Measurements from ENCODE around the gene APOD.

APOD gene

DNA sequence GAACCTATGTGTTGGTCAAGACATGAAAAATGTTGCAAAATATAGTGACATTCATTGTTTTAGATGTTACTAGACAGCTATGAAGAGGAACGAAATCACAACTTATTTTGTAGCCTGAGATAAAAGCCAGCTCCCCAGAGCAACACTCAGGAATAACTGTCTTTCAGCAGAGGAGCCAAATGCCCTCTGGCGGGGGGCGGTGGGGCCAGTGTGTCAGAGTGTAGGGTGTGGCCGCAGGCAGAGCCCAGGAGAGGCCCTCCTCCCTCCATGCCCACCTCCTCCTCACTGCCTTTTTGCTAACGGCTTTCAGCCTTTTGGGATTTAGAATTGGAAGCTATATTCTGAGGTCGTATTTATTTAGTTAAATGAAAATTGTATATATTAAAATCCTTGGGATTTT is 16.9 kb downstream of the APOD start:
- ATAC-seq: no peak
- TF ChIP-seq, protein P1, sequence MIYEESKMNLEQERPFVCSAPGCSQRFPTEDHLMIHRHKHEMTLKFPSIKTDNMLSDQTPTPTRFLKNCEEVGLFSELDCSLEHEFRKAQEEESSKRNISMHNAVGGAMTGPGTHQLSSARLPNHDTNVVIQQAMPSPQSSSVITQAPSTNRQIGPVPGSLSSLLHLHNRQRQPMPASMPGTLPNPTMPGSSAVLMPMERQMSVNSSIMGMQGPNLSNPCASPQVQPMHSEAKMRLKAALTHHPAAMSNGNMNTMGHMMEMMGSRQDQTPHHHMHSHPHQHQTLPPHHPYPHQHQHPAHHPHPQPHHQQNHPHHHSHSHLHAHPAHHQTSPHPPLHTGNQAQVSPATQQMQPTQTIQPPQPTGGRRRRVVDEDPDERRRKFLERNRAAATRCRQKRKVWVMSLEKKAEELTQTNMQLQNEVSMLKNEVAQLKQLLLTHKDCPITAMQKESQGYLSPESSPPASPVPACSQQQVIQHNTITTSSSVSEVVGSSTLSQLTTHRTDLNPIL (CRISPR knock-in tag; IDR thresholded peaks at IDR 0.05; ENCODE audit: low read depth): no peak
- no peak for TF ChIP-seq ISL1 (CRISPR knock-in tag; IDR thresholded peaks at IDR 0.05)
- TF ChIP-seq TOX (CRISPR knock-in tag; IDR thresholded peaks at IDR 0.05; ENCODE audit: borderline replicate concordance): no peak
- TF ChIP-seq, protein P2, sequence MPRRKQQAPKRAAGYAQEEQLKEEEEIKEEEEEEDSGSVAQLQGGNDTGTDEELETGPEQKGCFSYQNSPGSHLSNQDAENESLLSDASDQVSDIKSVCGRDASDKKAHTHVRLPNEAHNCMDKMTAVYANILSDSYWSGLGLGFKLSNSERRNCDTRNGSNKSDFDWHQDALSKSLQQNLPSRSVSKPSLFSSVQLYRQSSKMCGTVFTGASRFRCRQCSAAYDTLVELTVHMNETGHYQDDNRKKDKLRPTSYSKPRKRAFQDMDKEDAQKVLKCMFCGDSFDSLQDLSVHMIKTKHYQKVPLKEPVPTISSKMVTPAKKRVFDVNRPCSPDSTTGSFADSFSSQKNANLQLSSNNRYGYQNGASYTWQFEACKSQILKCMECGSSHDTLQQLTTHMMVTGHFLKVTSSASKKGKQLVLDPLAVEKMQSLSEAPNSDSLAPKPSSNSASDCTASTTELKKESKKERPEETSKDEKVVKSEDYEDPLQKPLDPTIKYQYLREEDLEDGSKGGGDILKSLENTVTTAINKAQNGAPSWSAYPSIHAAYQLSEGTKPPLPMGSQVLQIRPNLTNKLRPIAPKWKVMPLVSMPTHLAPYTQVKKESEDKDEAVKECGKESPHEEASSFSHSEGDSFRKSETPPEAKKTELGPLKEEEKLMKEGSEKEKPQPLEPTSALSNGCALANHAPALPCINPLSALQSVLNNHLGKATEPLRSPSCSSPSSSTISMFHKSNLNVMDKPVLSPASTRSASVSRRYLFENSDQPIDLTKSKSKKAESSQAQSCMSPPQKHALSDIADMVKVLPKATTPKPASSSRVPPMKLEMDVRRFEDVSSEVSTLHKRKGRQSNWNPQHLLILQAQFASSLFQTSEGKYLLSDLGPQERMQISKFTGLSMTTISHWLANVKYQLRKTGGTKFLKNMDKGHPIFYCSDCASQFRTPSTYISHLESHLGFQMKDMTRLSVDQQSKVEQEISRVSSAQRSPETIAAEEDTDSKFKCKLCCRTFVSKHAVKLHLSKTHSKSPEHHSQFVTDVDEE (CRISPR knock-in tag; IDR thresholded peaks at IDR 0.05): no peak
- TF ChIP-seq, protein P3, sequence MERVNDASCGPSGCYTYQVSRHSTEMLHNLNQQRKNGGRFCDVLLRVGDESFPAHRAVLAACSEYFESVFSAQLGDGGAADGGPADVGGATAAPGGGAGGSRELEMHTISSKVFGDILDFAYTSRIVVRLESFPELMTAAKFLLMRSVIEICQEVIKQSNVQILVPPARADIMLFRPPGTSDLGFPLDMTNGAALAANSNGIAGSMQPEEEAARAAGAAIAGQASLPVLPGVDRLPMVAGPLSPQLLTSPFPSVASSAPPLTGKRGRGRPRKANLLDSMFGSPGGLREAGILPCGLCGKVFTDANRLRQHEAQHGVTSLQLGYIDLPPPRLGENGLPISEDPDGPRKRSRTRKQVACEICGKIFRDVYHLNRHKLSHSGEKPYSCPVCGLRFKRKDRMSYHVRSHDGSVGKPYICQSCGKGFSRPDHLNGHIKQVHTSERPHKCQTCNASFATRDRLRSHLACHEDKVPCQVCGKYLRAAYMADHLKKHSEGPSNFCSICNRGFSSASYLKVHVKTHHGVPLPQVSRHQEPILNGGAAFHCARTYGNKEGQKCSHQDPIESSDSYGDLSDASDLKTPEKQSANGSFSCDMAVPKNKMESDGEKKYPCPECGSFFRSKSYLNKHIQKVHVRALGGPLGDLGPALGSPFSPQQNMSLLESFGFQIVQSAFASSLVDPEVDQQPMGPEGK (CRISPR knock-in tag; IDR thresholded peaks at IDR 0.05; ENCODE audit: borderline replicate concordance): no peak
- TF ChIP-seq ARNTL (CRISPR knock-in tag; IDR thresholded peaks at IDR 0.05; ENCODE audit: borderline replicate concordance, low read depth): no peak
- TF ChIP-seq, protein P4, sequence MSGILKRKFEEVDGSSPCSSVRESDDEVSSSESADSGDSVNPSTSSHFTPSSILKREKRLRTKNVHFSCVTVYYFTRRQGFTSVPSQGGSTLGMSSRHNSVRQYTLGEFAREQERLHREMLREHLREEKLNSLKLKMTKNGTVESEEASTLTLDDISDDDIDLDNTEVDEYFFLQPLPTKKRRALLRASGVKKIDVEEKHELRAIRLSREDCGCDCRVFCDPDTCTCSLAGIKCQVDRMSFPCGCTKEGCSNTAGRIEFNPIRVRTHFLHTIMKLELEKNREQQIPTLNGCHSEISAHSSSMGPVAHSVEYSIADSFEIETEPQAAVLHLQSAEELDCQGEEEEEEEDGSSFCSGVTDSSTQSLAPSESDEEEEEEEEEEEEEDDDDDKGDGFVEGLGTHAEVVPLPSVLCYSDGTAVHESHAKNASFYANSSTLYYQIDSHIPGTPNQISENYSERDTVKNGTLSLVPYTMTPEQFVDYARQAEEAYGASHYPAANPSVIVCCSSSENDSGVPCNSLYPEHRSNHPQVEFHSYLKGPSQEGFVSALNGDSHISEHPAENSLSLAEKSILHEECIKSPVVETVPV (CRISPR knock-in tag; IDR thresholded peaks at IDR 0.05): no peak
- no peak for TF ChIP-seq ZNF70 (CRISPR knock-in tag; IDR thresholded peaks at IDR 0.05)
- no peak for TF ChIP-seq PPARA (CRISPR knock-in tag; IDR thresholded peaks at IDR 0.05; ENCODE audit: borderline replicate concordance)
- no peak for TF ChIP-seq ESRRG (CRISPR knock-in tag; IDR thresholded peaks at IDR 0.05)
- TF ChIP-seq ZNF8 (CRISPR knock-in tag; IDR thresholded peaks at IDR 0.05): no peak
- no peak for TF ChIP-seq TCF4 (CRISPR knock-in tag; IDR thresholded peaks at IDR 0.05; ENCODE audit: borderline replicate concordance)

DNA sequence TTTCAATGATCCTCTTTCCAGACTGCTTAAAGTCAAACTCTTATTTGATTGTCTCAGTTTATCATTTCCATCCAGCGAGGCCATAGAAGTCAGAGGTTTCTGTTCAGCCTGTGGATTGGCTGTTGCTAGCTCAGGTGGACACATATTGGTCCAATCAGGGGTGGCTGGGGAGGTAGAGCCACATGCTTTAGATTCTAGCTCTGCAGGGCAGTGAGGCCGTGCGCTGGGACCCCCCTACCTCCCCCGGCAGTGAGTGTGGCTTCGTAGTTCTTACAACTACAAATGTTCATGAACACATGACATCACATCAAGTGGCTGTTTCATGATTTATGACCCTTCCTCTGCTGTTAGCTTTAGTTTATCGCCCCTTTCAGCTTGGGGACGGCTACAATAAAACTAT is 18.0 kb downstream of the APOD start:
- no peak for ATAC-seq
- no peak for TF ChIP-seq GLIS3 (CRISPR knock-in tag; IDR thresholded peaks at IDR 0.05)
- no peak for TF ChIP-seq OSR1 (CRISPR knock-in tag; IDR thresholded peaks at IDR 0.05)
- TF ChIP-seq CSDC2 (CRISPR knock-in tag; IDR thresholded peaks at IDR 0.05): no peak
- TF ChIP-seq, protein P5, sequence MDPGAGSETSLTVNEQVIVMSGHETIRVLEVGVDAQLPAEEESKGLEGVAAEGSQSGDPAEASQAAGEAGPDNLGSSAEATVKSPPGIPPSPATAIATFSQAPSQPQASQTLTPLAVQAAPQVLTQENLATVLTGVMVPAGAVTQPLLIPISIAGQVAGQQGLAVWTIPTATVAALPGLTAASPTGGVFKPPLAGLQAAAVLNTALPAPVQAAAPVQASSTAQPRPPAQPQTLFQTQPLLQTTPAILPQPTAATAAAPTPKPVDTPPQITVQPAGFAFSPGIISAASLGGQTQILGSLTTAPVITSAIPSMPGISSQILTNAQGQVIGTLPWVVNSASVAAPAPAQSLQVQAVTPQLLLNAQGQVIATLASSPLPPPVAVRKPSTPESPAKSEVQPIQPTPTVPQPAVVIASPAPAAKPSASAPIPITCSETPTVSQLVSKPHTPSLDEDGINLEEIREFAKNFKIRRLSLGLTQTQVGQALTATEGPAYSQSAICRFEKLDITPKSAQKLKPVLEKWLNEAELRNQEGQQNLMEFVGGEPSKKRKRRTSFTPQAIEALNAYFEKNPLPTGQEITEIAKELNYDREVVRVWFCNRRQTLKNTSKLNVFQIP (CRISPR knock-in tag; IDR thresholded peaks at IDR 0.05; ENCODE audit: borderline replicate concordance, low read depth): no peak
- TF ChIP-seq ARNTL (CRISPR knock-in tag; IDR thresholded peaks at IDR 0.05; ENCODE audit: borderline replicate concordance, low read depth): no peak
- TF ChIP-seq ZFP30 (CRISPR knock-in tag; IDR thresholded peaks at IDR 0.05): no peak
- no peak for TF ChIP-seq SNAI2 (CRISPR knock-in tag; IDR thresholded peaks at IDR 0.05)
- no peak for TF ChIP-seq ISL1 (CRISPR knock-in tag; IDR thresholded peaks at IDR 0.05)
- TF ChIP-seq BACH2 (CRISPR knock-in tag; IDR thresholded peaks at IDR 0.05; ENCODE audit: borderline replicate concordance): no peak
- TF ChIP-seq RARB (CRISPR knock-in tag; IDR thresholded peaks at IDR 0.05): no peak
- TF ChIP-seq TOX (CRISPR knock-in tag; IDR thresholded peaks at IDR 0.05; ENCODE audit: borderline replicate concordance): no peak
- no peak for TF ChIP-seq ESRRG (CRISPR knock-in tag; IDR thresholded peaks at IDR 0.05)
- TF ChIP-seq, protein P2 (CRISPR knock-in tag; IDR thresholded peaks at IDR 0.05): no peak
- TF ChIP-seq, protein P3 (CRISPR knock-in tag; IDR thresholded peaks at IDR 0.05; ENCODE audit: borderline replicate concordance): no peak
- TF ChIP-seq, protein P1 (CRISPR knock-in tag; IDR thresholded peaks at IDR 0.05; ENCODE audit: low read depth): no peak
- TF ChIP-seq ZNF70 (CRISPR knock-in tag; IDR thresholded peaks at IDR 0.05): no peak
